ENCODE data around the gene SKI. TPM values are rescaled to one million over a fixed set of nuclear protein-coding genes. Genes with fewer than 3 reads are reported as not detected.

SKI gene
- total RNA-seq, 1 donor from 2014 or later = 53.8 TPM

DNA sequence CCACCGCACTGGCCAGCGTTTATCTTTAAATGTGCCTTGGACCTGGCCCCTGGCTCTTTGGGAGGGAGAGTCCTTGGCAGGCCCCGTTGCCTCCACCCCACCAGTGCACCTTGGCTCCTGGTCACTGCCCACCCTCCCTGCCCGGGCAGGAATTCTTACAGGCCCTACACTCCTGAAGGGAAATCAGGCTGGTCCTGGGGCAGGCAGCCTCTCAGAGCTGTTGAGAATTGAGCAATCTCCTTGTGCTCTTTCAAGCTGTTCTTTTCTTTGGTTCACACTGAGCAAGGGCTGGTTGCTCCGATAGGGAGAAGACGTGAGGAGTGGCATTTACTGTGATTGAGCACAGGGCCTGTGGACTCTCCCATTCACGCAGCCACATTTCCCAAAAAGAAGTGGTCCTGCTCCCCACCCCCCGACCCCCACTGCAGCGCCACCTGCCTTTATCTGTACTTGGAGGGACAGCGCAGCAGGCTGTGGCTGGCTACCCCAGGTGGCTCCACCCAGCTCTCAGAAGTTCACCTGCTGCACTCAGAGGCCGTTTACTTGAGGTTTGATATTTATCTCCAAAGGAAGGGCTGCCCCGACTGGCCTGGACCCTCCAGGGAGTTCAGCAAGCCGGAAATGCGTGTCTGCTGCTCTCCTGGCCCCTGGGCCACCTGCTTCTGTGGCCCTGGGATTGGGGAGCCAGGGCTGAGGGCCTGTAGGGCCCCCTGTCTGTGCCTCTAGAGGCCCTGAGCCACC, 47.8 kb downstream of the SKI start:
- intact Hi-C loops (cut with DNase I) = no loop called here

DNA sequence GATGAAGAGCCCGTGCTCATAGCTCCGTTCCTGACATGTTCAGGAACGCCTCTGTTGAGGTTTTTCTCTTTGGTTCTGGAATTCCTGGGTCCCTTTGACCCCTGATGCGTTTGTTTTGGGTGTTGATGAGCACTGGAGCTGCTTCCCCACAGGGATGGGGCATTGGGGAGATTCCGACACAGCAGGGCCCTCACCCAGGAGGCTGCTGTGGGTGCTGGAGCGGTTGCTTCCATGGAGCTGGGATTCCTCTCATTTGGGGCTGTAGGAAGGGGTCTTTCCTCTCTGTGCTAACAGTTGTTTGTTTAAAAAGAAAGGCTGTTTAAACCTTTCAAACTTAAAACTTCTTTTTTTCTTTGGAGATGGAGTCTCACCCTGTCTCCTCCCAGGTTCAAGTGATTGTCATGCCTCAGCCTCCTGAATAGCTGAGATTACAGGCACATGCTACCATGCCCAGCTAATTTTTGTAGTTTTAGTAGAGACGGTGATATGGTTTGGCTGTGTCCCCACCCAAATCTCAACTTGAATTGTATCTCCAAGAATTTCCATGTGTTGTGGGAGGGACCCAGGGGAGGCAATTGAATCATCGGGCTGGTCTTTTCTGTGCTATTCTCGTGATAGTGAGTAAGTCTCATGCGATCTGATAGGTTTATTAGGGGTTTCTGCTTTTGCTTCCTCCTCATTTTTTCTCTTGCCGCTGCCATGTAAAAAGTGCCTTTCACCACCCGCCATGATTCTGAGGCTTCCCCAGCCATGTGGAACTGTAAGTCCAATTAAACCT, 48.9 kb downstream of the SKI start:
- Histone ChIP-seq H3K36me3 (no peaks in the 10 kb centered on the region), H3K4me3 (no peak overlapping the region), H3K27ac (peak overlapping the region; percentile 40), H3K4me1 (peaks cover 81% of the 10 kb centered on the region), H3K9me3 (no peaks in the 10 kb centered on the region), H3K27me3 (no peaks in the 10 kb centered on the region)
- TF ChIP-seq CTCF (IDR thresholded peaks at IDR 0.05) (no peak), POLR2AphosphoS5 (IDR thresholded peaks at IDR 0.05; ENCODE audit: insufficient read depth in 1 of 2, low read depth in 1 of 2) (no peak), POLR2A (IDR thresholded peaks at IDR 0.05) (no peak)
- no peak for DNase-seq (ENCODE audit: extremely low spot score in 2 of 2)
- intact Hi-C loops (cut with DNase I) = no loop called here

More for the DNA sequence above, 47.8 kb downstream of the SKI start:
- H3K27me3 ChIP-seq = no peaks in the 10 kb centered on the region
- H3K9me3 ChIP-seq = no peaks in the 10 kb centered on the region
- peaks cover 91% of the 10 kb centered on the region for H3K4me1 ChIP-seq
- TF ChIP-seq POLR2A (IDR thresholded peaks at IDR 0.05) (no peak), POLR2AphosphoS5 (IDR thresholded peaks at IDR 0.05; ENCODE audit: insufficient read depth in 1 of 2, low read depth in 1 of 2) (no peak), CTCF (IDR thresholded peaks at IDR 0.05) (no peak)
- DNase-seq (ENCODE audit: extremely low spot score in 2 of 2) = no peak
- no peaks in the 10 kb centered on the region for H3K36me3 ChIP-seq
- H3K27ac ChIP-seq = peak overlapping the region; percentile 40
- no peak overlapping the region for H3K4me3 ChIP-seq

- H3K36me3 ChIP-seq = no peaks in the 10 kb centered on the region
- H3K4me3 ChIP-seq = no peak overlapping the region
- no peaks in the 10 kb centered on the region for H3K27me3 ChIP-seq
- H3K9me3 ChIP-seq = no peaks in the 10 kb centered on the region
- H3K27ac ChIP-seq = peak overlapping the region; percentile 73
- peaks cover 77% of the 10 kb centered on the region for H3K4me1 ChIP-seq
- TF ChIP-seq CTCF (IDR thresholded peaks at IDR 0.05) = no peak
- no peak for TF ChIP-seq POLR2A (IDR thresholded peaks at IDR 0.05)
- TF ChIP-seq POLR2AphosphoS5 (IDR thresholded peaks at IDR 0.05; ENCODE audit: insufficient read depth in 1 of 2, low read depth in 1 of 2) = no peak
- DNase-seq (ENCODE audit: extremely low spot score in 2 of 2) = no peak
- intact Hi-C loops (cut with DNase I) = no loop called here
Observed at GRCh38 chr1:2277741-2278488, 49.8 kb downstream of the SKI start.

- peak overlapping the region in 1 of 2 donors; percentile 19 for H3K4me3 ChIP-seq
- intact Hi-C loops (cut with DNase I) = no loop called here
- H3K27ac ChIP-seq = peak overlapping the region; percentile 73
- H3K27me3 ChIP-seq = no peaks in the 10 kb centered on the region
- no peaks in the 10 kb centered on the region for H3K9me3 ChIP-seq
- no peak for DNase-seq (ENCODE audit: extremely low spot score in 2 of 2)
- TF ChIP-seq POLR2AphosphoS5 (IDR thresholded peaks at IDR 0.05; ENCODE audit: insufficient read depth in 1 of 2, low read depth in 1 of 2) (no peak), POLR2A (IDR thresholded peaks at IDR 0.05) (no peak), CTCF (IDR thresholded peaks at IDR 0.05) (no peak)
- no peaks in the 10 kb centered on the region for H3K36me3 ChIP-seq
- peaks cover 77% of the 10 kb centered on the region for H3K4me1 ChIP-seq
Observed at GRCh38 chr1:2278591-2279209, 50.6 kb downstream of the SKI start.
